Posterior vena cava (tissue), 2 donors: Measurements from ENCODE around the gene AMBRA1. TPM values are rescaled to one million over a fixed set of nuclear protein-coding genes. Genes with fewer than 3 reads are reported as not detected.
"Not testable (repeated sequence)": the region's sequence is repeated elsewhere in the genome, so short reads cannot be mapped to it uniquely, and the experiment has no call there.

Experiments used
- DNase-seq: peaks from one replicate; pipeline ENCODE4 v3.0.0-alpha.2; 2020; ENCODE audit warnings: low spot score
- intact Hi-C, 2 donors: fragments of 100-400 bp; cut with DNase I; formaldehyde crosslinking; loops; one replicate each; pipeline versions ENCODE4 v1.14.1 to v1.14.2; 2022 to 2023
- total RNA-seq, 2 donors: library from RNA; stranded (reverse); fragmentation: NEBNext Ultra II Directional; extraction: Animal tissue kit (Norgen Biotek cat#: 25700); gene quantifications; one replicate each; pipeline ENCODE4 v1.2.1, GENCODE V29; 2021
- donor health status: DM: yes; HTN: yes; CAD: no.
- donor health status: DM: yes; HTN: yes; CAD: no.

Gene AMBRA1
- total RNA-seq, 2 donors from 2014 or later, result 25.9 to 27.3 TPM

- intact Hi-C loops, result no loop called here
- DNase-seq, result peak; percentile 83
These were observed 211.8 kb downstream of the AMBRA1 start for GRCh38 chr11:46381819-46382645.

DNA sequence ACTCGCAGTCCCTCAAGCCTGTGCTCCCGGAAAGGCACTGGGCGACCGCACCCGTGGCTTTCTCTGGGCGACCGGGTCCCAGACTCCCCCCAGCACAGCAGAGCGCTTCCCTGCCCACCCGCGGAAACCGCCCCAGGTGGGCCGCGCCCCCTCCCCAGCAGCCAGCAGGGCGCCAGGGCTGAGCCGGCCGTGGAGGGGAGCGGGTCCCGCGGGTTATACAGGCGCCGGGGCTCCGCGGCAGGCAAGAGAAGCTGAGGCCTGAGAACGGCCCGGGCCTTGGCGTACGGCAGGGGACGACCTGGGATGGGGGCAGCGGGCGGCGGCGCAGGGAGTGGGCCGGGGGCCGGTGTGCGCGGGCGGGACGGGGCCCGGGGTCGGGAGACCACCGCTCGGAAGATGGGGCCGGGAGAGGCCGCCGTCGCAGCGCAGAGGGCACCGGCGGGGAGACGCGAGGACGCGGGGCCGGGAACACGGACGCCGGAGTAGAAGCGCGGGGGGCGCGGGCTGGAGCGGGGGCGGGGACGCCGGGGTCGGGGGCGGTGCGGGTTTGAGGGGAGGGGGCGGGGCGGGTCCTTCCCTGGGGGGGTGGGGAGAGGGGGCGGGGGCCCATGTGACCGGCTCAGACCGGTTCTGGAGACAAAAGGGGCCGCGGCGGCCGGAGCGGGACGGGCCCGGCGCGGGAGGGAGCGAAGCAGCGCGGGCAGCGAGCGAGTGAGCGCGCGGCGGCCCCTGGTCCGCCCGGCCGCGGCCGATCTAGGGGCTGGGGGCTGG is 212.6 kb downstream of the AMBRA1 start, which contains the start of gene MDK:
Gene MDK, plus strand, starts transcription at position 622 of the 771 bp plus-strand sequence. CDS start 389 bp downstream, outside the sequence.
- peak; percentile 79 for DNase-seq
- intact Hi-C loops, result no loop called here

- intact Hi-C loops, result no loop called here
- peak; percentile 90 for DNase-seq
These were observed 213.3 kb downstream of the AMBRA1 start for GRCh38 chr11:46380340-46381047.

- intact Hi-C loops, DNase-seq: not testable (repeated sequence)
These were observed 214.1 kb downstream of the AMBRA1 start for GRCh38 chr11:46379482-46380293.

- intact Hi-C loops, result no loop called here
- no peak for DNase-seq
These were observed 214.9 kb downstream of the AMBRA1 start for GRCh38 chr11:46378811-46379481.

DNA sequence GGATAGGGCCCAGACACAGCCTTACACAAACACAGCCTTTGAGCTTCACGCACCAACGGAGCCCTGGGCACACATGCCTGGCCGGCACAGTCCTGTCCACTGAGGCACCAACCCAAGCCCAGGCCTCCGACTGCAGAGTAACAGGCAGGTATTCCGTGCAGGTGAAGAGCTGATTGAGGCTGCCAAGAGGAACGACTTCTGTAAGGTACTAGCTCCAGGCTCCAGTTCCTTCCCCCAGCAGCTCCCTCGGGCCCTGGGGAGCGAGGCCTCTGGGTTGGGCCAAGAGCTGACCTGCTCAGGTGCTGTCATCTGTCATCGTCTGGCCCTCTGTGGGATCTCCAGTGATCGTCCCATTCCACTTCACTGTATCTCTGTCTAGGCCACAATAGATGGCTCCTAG is 215.5 kb downstream of the AMBRA1 start:
- intact Hi-C loops, result no loop called here
- no peak for DNase-seq

GRCh38 chr11:46377831-46378230 is 216.0 kb downstream of the AMBRA1 start:
- intact Hi-C loops, result no loop called here
- DNase-seq, result no peak

- intact Hi-C loops, result no loop called here
- DNase-seq, result no peak
These were observed 216.5 kb downstream of the AMBRA1 start for GRCh38 chr11:46377290-46377689.

DNA sequence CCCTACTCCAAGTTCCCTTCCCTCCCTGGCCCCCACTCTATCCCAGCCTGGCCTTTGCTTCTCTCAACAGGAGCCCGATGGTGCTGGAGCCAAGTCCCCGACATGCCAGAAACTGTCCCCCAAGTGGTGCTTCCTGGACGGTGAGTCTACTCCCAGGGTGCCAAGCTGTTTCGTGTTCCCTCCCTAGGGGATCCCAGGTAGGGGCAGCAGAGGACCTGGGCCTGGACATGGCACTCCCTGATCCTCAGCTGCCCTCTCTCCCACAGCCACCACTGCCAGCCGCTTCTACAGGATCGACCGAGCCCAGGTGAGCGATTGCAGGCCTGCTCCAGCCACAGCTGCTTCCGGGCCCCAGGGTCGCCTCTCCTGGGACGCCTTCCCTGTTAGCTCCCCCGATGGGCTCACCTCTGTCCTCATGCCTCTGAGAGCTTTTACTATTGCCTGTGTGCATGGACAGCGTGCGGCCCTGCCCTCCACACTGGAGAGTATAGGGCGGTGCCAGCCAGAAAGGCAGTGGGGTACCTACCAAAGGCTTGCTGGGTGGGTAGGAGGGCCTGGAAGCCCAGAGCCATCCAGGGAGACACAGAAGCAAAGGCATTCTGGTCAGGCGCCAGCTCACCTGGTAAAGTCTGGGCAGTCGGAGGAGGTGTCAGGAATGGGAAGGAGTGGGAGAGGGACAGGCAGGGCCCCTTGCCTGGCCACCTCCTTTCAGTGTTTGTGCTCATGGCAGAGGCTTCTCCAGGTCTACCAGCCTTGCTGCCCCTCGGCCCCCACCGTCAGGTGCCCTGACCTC is 217.4 kb downstream of the AMBRA1 start:
- intact Hi-C loops, result no loop called here
- DNase-seq, result no peak

DNA sequence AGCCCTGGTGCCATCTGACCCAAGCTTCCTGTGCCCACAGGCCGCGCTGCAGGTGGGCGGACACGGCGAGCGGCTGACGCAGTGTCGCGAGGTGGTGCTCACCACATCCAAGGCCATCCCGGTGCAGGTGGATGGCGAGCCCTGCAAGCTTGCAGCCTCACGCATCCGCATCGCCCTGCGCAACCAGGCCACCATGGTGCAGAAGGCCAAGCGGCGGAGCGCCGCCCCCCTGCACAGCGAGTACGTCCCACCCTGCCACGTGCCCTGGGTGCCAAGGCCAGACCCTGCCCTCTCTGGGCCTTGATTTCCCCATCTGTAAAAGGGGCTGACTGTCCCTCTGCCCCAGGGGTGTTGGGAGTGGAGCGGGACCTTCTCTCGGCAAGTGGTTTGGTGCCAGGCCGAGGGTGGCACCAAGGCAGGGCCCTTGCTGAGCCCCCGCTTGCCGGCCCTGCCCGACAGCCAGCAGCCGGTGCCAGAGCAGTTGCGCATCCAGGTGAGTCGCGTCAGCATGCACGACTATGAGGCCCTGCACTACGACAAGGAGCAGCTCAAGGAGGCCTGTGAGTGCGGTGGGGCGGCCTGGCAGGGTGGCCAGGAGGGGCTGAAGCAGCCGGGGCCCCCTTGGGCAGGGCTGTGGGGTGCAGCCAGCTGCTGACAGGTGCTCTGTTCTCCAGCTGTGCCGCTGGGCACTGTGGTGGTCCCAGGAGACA is 218.3 kb downstream of the AMBRA1 start:
- DNase-seq, result no peak
- intact Hi-C loops, result no loop called here

DNA sequence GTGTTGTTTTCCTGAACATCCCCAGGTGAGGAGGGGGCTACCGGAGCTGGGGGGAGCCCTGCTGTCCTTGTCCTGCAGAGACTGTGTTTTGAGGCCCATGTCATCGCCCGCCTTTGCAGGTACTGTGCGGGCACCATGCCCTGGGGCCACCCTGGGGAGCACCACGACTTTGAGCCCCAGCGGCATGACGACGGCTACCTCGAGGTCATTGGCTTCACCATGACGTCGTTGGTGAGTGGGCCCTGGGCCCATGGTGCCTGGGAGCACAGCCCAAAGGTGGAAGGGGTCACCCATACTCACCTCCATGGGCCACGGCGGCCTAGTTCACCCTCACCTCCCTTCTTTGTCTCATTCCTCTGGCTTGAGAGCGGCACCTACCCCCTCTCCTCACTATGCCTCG is 219.0 kb downstream of the AMBRA1 start:
- intact Hi-C loops, result no loop called here
- no peak for DNase-seq

DNA sequence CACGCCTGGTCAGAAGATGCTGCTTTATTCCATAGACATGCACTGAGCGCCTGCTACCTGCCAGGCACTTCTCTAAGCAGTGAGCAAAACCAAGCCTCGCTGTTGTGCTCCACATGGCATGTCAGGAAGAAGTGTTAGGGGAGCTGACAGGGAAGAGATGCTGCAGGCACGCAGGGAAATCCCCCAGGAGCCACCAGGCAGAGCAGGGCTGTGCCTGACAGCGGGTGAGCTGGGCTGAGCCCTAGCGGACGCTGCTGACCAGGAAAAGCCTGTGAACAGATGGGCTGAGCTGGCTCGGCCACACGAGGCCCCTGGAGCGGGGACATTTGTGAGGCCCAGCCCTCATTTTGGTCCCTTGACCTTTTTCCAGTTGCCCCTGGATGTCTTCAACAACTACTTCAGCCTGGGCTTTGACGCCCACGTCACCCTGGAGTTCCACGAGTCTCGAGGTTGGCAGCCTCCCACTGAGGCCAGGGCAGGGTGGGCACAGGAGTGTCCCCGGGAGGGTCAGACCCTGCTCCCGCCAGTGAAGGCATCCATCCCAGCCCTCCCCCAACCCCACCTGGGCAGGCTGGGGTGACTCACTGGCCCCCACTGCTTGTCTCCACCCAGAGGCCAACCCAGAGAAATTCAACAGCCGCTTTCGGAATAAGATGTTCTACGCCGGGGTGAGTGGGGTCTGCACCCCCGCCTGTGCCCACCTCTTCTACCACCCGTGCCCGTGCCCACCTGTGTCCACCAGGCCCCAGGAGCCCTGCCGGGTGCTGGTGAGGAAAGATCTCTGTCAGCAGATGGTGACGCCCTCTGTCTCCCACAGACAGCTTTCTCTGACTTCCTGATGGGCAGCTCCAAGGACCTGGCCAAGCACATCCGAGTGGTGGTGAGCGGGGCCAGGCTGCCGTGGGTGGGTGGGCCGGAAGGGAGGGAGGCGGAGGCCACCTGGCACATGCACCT is 219.8 kb downstream of the AMBRA1 start:
- intact Hi-C loops, result no loop called here
- no peak for DNase-seq

DNA sequence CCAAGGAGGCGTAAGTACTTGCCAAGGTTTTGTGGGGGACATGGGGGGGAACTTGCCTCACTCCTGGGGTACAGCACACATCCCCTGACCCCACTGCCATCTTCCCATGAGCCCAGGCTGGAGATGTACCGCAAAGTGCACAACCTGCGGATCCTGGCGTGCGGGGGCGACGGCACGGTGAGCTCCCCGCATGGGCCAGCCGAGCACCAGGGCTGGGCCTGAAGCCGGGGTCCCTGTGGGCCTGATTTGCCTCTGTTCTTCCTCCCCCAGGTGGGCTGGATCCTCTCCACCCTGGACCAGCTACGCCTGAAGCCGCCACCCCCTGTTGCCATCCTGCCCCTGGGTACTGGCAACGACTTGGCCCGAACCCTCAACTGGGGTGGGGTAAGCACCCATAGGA is 221.3 kb downstream of the AMBRA1 start:
- DNase-seq, intact Hi-C loops: not testable (repeated sequence)

- DNase-seq, result no peak
- intact Hi-C loops, result no loop called here
These were observed 221.7 kb downstream of the AMBRA1 start for GRCh38 chr11:46372086-46372485.

DNA sequence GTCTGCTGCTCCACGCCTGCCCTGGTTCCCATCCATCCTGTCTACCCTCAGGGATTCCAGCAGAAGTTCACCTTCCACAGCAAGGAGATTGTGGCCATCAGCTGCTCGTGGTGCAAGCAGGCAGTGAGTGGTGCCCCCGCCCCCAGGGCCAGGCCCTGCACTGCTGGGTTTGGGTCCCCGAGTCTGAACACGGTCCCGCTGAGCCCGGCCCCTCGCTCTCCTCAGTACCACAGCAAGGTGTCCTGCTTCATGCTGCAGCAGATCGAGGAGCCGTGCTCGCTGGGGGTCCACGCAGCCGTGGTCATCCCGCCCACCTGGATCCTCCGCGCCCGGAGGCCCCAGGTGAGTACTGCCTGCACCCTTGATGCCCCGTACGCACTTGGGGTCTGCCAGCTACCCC is 222.6 kb downstream of the AMBRA1 start:
- DNase-seq, intact Hi-C loops: not testable (repeated sequence)

DNA sequence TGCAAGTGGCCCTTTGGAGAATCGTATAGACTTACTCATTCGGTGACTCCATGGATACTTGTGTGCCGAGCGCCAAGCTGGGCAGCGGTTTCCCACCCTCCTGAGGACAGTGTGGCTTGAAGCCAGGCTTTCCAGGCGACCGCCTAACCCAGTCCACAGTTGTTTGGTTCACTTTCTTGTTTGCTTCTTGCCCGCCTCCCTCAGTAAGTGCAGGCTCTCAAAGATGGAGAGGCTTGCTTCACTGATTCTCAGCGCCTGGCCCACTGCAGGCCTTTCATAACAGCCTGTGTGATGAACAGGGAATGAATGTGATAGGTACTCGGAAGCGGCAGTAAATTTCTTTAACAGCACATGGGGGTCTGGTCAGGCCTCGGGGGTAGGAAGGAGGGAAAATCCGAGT is 223.6 kb downstream of the AMBRA1 start:
- no peak for DNase-seq
- intact Hi-C loops, result no loop called here
